Myocyte (in vitro differentiated cells): ENCODE data around the gene POGZ. TPM values are rescaled to one million over a fixed set of nuclear protein-coding genes. Genes with fewer than 3 reads are reported as not detected.

ENCODE experiments used
- DNase-seq: peaks from one replicate; pipeline ENCODE4 v3.0.0-alpha.2; 2012; ENCODE audit warnings: low read depth
- total RNA-seq: library from RNA; depleted of rRNA; stranded (reverse); fragments of >200 nt; gene quantifications from 2 replicates; pipeline ENCODE4 v1.2.3, GENCODE V29; 2014

POGZ gene
- total RNA-seq, 1 donor from 2014 or later: 29.4 TPM

DNA sequence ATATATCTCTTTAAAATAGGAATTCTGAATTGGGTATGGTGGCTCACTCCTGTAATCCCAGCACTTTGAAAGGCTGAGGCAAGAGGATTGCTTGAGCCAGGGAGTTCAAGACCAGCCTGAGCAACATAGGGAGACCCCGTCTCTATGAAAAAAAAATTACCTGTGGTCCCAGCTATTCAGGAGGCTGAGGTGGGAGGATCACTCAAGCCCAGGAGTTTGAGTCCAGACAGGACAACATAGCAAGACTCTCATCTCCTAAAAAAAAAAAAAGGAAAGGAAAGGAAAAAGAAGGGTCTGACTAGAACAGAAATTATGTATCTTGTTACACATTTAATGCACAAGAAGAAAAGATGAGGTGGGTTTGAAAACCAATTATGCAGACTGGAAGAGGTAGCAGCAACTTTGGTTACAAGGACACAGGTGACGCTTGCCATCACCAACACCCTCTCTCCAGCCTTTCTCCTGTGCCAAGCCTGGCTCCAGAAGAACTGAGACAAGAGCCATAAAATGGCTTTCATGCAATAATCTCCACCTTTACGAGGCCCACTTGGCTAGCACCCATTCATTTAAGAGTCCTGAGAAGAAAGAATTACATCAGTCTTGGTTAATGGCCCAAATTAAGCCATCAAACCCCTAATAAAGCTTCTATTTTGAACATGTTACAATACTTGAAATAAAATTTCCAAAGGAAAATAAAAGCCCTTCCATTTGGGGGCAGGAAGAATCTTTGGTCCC, 82.0 kb downstream of the POGZ start:
- DNase-seq: no peak

DNA sequence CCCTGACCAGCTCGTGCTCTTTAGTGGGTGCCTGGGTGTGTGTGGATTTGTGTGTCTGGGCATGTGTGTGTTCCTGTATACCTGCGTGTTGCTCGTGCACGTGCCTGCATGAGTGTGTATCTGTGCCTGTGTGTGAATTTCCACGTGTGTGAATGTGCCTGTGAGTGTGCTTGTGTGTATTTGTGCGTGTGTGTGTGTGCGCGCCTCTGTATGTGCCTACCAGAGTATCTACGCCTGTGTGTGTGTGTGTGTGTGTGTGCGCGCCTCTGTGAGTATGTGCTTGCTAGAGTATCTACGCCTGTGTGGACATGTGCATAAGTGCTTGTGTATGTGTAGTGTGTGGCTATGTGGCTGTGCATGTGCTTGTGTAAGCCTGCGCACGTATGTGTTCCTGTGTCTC, 86.1 kb downstream of the POGZ start:
- DNase-seq: no peak

DNA sequence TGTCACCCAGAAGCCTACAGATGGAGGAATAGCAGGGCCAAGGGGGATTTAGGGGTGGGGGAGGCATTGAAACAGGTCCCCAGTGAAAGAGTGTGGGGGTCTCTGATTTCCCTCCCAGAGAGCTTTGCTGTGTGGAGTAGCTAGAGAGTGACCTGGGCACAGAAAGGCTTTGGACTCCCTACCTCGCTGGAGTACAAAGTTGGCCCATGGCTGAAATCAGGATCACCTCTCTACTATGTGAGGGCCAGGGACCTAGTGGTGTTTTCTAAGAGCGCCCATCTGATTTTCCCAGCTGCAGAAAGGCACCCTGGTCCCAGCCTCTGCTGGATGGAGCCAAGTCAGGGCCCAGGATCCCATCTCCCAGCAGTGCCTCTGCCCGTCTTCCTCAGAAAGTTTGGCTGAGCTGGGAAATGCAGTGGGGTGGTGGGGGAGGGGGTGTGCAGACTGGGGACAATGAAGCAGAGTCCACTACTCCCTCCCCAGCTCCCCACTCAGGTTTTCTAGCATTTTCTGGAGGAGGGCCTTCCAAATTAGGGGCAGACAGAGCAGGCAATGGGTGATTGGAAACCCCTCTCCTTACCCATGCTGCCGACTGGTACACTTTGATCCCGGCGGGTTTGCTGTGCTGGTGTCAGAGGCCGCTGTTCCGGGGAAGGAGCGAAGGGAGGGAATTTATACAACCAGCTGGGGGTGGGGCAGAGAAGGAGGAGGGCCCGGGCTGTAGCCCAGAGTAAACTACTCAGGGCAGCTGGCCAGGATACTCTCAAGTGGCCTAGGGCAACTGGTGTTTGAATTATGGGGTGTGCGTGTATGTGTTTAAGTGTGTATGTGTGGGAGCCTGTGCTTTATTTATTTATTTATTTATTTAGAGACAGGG, 87.0 kb downstream of the POGZ start, which contains the start of gene SELENBP1:
Gene SELENBP1 (minus strand): TSS at position 648 of the 877 bp plus-strand sequence. CDS start 64 bp downstream, at position 584.
- peak; percentile 76 for DNase-seq

DNA sequence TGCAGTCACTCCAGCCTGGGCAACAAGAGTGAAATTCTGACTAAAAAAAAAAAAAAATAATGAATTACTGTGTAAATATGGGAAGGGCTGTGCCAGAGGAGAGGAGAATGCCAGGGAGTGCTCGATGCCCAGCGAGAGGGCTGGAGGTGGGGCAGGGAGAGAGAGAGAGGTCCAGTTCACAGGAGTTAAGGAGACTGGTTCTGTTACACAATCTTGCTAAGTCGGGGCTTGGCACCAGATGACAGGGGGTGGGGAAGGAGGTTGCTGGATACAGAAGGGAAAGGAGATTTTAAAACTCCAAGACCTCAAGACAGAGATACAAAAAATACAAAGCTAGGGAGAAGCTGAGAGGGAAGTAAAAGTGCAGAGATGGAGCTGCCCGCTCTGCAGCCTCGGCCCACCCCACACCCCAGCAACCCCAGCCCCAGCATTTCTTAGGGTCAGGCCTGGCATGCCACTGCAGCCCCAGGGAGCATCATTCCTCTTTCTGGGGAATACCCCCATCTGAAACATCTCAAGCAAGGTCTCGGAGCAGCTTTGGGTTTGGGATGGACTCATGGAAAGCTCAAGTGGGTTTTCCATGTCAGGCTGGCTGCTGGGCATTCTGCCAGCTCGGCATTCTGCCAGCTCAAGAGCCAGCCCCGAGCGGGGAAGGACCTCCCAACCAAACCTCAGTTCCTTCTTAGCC, 87.8 kb downstream of the POGZ start:
- peak; percentile 49 for DNase-seq

DNA sequence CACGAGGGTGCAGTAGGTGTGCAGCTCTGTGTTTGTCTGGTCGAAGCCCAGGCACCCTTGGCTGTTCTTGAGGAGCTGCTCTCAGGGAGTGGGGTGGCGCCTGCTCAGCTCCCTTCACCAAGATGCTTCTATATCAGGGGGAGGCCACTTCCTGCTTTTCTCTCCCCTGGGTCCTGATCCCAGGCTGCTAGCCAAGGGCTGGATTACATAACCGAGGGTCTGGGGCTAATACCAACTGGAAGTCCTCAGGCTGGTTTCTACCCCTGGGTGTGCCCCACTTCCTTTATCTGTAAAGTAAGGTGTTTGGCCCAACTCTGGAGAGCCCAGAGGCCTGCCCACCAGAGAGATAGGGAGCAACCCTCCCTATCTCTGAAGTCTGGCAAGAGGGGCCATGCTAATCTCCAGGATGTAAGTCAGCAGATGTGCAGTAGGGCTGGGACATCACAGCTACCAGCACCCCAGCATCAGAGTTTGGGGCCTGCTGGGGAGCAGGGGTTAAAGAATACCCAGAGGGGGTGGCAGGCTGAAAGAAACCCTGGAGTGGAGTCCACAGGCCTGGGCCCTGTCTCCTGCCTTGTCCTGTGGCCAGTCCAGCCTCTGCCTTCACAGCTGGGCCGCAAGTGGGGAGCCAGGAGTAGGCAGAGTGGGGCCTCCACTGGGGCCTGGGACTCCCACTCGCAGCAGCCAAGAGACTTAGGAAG, 88.9 kb downstream of the POGZ start:
- no peak for DNase-seq

DNA sequence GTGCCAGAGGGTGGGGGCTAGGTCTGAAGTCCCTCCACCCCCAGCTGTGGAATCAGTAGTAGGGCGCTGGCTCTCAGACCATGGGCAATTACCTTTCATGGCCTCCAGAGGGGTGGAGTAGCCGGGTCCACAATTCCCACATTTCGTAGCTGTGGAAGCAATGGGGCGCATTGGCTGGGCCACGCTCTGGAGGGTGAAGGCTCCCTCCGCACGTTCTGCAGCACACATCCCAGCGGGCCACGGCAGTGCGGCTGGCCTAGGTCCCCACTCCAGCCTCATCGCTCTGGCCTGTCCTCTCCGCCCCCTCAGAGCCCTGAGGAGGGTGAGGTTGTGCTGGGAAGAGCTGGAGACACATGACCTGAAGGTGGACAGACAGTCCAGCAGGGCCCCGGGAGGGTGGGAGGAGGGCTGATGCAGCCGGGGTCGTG, 89.7 kb downstream of the POGZ start:
- no peak for DNase-seq

DNA sequence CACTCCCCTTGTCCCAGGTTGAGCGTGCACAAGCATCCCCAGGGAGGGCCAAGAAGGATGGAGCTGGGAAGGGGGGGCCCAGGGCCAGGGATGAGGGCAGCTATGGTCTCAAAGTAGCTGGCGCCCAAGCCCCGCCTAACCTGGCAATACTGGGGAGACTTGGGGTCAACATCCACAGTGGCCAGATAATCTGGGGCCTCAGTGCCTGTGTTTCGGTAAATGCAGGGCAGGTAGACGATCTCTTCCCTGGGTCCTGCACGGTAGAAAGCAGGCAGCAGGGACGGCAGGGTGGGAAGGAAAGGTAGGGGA, 90.0 kb downstream of the POGZ start:
- no peak for DNase-seq

DNA sequence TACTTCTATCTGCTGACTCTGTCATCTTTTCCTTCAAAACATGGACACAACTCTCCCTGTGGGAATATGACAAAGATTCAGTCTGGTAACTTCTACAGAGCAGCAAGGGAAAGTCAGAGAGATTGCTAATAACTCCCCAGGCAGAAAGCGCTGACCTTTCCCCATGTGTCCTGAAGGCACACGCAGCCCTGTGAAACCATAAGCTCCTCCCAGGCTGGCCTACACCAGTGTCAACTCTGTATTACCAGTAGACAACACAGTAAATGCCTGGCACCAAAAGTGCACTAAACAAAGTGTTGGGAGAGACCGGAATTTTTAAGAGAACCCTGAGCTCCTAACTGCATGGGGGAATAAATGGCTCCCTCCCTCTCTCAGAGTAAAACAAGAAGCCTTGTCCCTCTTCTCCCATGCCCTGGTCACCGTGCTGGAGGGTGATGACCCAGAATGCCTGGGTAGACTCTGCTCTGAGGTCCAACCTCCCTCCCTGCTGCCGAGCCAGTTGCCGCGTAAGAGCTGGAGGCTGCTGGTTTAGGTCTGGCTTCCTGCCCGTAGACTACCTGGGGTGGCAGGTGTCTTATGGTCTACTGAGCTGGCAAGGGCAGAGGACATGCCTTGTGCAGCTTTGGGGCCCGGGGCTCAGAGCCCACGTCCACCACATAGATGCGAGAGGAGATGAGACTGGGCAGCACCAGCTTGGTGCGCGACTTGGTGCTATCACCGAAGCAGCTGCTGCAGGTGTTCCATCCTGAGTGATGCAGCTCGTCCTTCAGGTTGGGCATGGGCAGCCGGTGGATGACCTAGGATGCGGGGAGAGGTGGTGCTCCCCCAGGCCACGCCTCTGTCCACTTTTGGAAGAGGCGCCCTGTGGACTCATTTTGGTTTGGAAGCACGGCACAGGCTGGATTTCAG, 90.6 kb downstream of the POGZ start:
- DNase-seq: no peak

DNA sequence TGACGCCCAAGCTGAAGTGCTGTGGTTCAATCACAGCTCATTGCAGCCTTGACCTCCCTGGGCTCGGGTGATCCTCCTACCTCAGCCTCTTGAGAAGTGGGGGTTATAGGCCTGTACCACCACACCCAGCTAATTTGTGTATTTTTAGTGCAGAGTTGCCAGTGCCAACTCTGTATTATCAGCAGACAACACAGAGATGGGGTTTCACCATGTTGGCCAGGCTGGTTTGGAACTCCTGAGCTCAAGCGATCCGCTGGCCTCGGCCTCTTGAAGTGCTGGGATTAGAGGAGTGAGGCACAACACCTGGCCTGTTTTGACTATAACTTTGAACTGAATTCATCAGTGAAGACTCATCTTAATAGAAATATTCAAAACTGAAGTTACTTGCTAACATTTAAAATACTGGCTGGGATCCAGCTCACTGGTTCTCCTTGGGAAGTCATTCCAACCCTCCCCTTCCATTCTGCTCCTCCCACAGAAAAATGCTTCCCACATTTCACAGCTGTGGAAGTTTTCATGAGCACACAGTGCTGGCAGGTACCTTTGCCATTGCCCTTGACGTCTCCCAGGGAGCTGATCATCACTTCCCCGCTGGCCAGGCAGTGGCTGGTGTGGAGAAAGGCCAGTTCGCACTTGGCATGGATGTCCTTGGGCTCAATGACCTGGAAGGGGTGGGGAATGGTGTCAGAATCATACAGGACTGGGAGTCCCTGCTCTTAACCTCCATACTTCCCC, 91.5 kb downstream of the POGZ start:
- no peak for DNase-seq

DNA sequence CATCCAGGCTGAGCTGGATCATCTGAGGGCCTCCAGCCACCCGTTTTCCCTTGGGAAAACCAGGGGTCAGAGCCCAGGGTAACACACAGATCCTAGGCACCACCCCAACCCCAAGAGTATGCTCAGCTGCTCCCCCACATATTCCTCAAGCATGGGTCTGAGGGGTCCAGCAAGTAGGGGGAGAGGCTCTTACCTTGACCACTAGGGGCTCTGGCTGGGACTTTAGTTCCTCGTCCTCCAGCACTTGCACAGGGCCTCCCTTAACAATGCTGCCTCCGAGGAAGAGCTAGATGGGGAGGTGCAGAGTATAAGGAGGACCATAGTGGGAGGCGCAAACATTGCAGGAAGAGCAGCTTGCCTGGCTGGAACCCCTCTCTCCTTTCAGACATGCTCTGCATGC, 94.3 kb downstream of the POGZ start:
- DNase-seq: no peak

DNA sequence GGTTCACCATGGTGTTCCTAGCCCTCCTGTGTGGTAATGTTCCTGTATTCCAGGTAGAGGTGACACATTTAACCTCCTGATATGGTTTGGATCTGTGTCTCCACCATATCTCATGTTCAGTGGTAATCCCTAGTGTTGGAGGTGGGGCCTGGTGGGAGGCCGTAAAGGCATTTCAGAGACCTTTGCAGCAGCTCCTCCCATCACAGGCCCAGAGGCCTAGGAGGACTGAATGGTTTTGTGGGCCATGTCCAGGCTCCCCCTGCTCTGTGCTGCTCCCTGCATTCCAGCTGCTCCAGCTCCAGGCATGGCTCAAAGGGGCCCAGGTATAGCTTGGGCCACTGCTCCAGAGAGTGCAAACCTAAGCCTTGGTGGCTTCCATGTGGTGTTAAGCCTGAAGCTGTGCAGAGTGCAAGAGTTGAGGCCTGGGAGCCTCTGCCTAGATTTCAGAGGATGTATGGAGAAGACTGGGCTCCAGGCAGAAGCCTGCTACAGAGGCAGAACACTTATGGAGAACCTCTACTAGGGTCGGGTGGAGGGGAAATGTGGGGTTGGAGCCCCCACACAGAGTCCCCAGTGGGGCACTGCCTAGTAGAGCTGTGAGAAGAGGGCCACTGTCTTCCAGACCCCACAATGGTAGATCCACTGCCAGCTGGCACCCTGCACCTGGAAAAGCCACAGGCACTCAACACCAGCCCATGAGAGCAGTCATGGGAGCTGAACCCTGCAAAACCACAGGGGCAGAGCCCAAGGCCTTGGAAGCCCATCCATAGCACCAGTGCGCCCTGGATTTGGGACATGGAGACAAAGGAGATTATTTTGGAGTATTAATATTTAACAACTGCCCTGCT, 96.8 kb downstream of the POGZ start:
- DNase-seq: no peak

DNA sequence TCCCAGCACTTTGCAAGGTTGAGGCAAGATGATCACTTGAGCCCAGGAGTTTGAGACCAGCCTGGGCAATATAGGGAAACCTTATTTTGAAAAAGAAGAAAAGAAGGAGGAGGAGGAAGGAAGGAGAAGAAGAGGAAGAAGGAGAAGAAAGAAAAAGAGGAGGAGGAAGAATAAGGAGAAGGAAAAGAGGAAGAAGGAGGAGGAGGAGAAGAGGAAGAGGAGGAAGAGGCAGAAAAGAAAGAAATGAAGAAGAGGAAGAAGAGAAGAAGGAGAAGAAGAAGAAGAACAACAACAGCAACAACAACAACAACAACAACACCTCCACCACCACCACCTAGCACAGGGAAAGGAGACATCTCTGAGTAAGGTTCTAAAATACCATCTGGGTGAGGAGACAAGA, 97.4 kb downstream of the POGZ start:
- no peak for DNase-seq

DNA sequence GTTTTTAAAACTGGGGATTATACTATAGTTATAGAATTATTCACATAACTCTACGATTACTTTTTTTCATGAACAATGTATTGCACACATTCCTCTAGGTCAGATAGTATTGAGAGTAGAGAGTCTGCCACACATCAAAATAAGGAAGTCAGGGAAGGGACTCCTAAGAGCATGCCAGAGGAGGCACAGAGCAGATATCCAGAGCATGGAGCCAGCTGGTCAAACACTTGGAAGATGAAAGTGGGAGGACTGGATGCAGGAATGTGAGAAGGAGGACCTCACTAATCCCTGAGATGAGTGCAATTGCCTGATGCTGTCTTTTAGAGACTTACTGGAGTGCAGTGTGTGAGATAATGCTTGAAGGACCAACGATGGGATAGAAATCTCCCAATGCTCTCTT, 102.6 kb downstream of the POGZ start:
- no peak for DNase-seq

Other genes with a start within 250 kb of the POGZ start
- 144 and 179 TPM in 2 replicates for gene PSMD4, start 204.8 kb downstream of the POGZ start, total RNA-seq
- 17.3 and 21.5 TPM in 2 replicates for gene ZNF687, start 177.2 kb downstream of the POGZ start, total RNA-seq
- 52.4 and 59.5 TPM in 2 replicates for gene PI4KB, start 132.1 kb downstream of the POGZ start, total RNA-seq
- 30.6 and 46.4 TPM in 2 replicates for gene RFX5, start 112.2 kb downstream of the POGZ start, total RNA-seq
- 9.5 and 15.7 TPM in 2 replicates for gene SELENBP1, start 86.8 kb downstream of the POGZ start, total RNA-seq
- gene PSMB4, start 59.9 kb downstream of the POGZ start, total RNA-seq: 241 and 277 TPM in 2 replicates
- gene CGN, start 51.9 kb upstream of the POGZ start, total RNA-seq: 0.21 TPM in 1 of 2 replicates, not detected in the other
- 31.4 and 45.5 TPM in 2 replicates for gene TUFT1, start 80.8 kb upstream of the POGZ start, total RNA-seq
- 27.9 and 29.6 TPM in 2 replicates for gene SNX27, start 152.6 kb upstream of the POGZ start, total RNA-seq